SK-N-SH (cell line): ENCODE results near the gene TPM3. TPM values are rescaled to one million over a fixed set of nuclear protein-coding genes. Genes with fewer than 3 reads are reported as not detected.

Experiments used
- CTCF ChIA-PET: fragments of 300-600, 350-600 bp; formaldehyde crosslinking; extraction: SDS; loops from one replicate; lab custom pipeline; 2021; lab: Yijun Ruan, JAX
- POLR2A ChIA-PET: fragments of 350-600 bp; sonication (Branson Sonifier 250); formaldehyde crosslinking; extraction: SDS; loops from one replicate; lab custom pipeline; 2020; ENCODE audit warnings: antibody characterized with exemption, inconsistent platforms; lab: Yijun Ruan, JAX
- DNase-seq: peaks from one replicate; pipeline ENCODE4 v3.0.0; 2012
- H2AFZ ChIP-seq: fragments of 200-600 bp; sonication (generic); 2 replicates; pipeline ENCODE4 v1.8.1; 2016; ENCODE audit warnings: antibody characterized with exemption, mild to moderate bottlenecking, low read depth
- H3F3A ChIP-seq: fragments of 200-600 bp; sonication (generic); replicated peaks from 2 replicates; pipeline ENCODE3; 2016; ENCODE audit warnings: antibody characterized with exemption, mild to moderate bottlenecking; ENCODE audit not compliant: insufficient read depth
- H3K27ac ChIP-seq, 2 experiments: fragments of 200-500 bp in 1 of 2; fragments of 200-600 bp in 1 of 2; sonication (Bioruptor generic) in 1 of 2; sonication (generic), shearing (Covaris generic) in 1 of 2; 2 replicates each; pipeline versions ENCODE4 v1.5.1 to v1.6.1; 2014 to 2016; ENCODE audit warnings: low read depth in 2 of 2, inconsistent platforms in 1 of 2, low read length in 1 of 2, mild to moderate bottlenecking in 1 of 2, mixed read lengths in 1 of 2
- H3K27me3 ChIP-seq: fragments of 200-600 bp; sonication (generic), shearing (Covaris generic); 2 replicates; pipeline ENCODE4 v1.6.1; 2016; ENCODE audit warnings: mixed run types; ENCODE audit not compliant: insufficient read depth
- H3K36me3 ChIP-seq, 2 experiments: fragments of 200-500 bp in 1 of 2; fragments of 200-600 bp in 1 of 2; sonication (Bioruptor generic) in 1 of 2; sonication (generic) in 1 of 2; replicated peaks in 1 of 2; 2 replicates each; pipeline versions ENCODE3 to v1.5.1; 2014 to 2016; ENCODE audit warnings: low read length in 1 of 2, mild to moderate bottlenecking in 1 of 2; ENCODE audit not compliant: insufficient read depth in 2 of 2, control insufficient read depth in 1 of 2
- H3K4me1 ChIP-seq, 2 experiments: fragments of 200-500 bp in 1 of 2; fragments of 200-600 bp in 1 of 2; sonication (Bioruptor generic) in 1 of 2; sonication (generic), shearing (Covaris generic) in 1 of 2; 2 replicates each; pipeline versions ENCODE4 v1.5.1 to v1.6.1; 2014 to 2016; ENCODE audit warnings: low read depth in 1 of 2, low read length in 1 of 2, mixed run types in 1 of 2; ENCODE audit not compliant: insufficient read depth in 2 of 2, control insufficient read depth in 1 of 2
- H3K4me2 ChIP-seq: fragments of 200-600 bp; sonication (generic), shearing (Covaris generic); 2 replicates; pipeline ENCODE4 v1.6.1; 2017; ENCODE audit warnings: mixed run types
- H3K4me3 ChIP-seq, 2 experiments: fragments of 200-500 bp in 1 of 2; fragments of 200-600 bp in 1 of 2; sonication (Bioruptor generic) in 1 of 2; sonication (generic), shearing (Covaris generic) in 1 of 2; 2 replicates each; pipeline versions ENCODE4 v1.5.1 to v1.8.1; 2014 to 2016; ENCODE audit warnings: low read depth in 2 of 2, inconsistent platforms in 1 of 2, low read length in 1 of 2, mild to moderate bottlenecking in 1 of 2, mixed read lengths in 1 of 2, moderate library complexity in 1 of 2
- H3K79me2 ChIP-seq: fragments of 200-600 bp; sonication (generic); 2 replicates; pipeline ENCODE4 v1.8.1; 2017; ENCODE audit warnings: mild to moderate bottlenecking; ENCODE audit not compliant: insufficient read depth
- H3K9ac ChIP-seq: fragments of 200-600 bp; sonication (generic); 2 replicates; pipeline ENCODE4 v1.6.1; 2017; ENCODE audit warnings: mixed run types
- H3K9me2 ChIP-seq: fragments of 200-600 bp; sonication (generic); 2 replicates; pipeline ENCODE4 v1.6.1; 2017; ENCODE audit warnings: mixed run types
- H3K9me3 ChIP-seq: fragments of 200-600 bp; sonication (generic); 2 replicates; pipeline ENCODE4 v1.6.1; 2017; ENCODE audit warnings: mixed run types, mild to moderate bottlenecking, moderate library complexity
- H4K20me1 ChIP-seq: fragments of 200-600 bp; sonication (generic); 2 replicates; pipeline ENCODE4 v1.6.1; 2017; ENCODE audit warnings: mild to moderate bottlenecking, mixed run types; ENCODE audit not compliant: insufficient read depth
- CHD2 ChIP-seq: fragments of 150-350 bp; IDR thresholded peaks from 2 replicates; pipeline ENCODE4 v1.6.1; 2018; ENCODE audit warnings: low read length; ENCODE audit not compliant: partially characterized antibody
- EP300 ChIP-seq, 2 experiments: IDR thresholded peaks; 2 replicates each; pipeline versions ENCODE4 v1.4.0 to v1.6.1; 2012; ENCODE audit warnings: borderline replicate concordance in 1 of 2, low read depth in 1 of 2, low read length in 1 of 2
- FOXJ3 ChIP-seq: sonication (generic); formaldehyde crosslinking; IDR thresholded peaks from 2 replicates; pipeline ENCODE4 v1.5.1; 2020; ENCODE audit warnings: mild to moderate bottlenecking, missing genetic modification reagents
- FOXM1 ChIP-seq: IDR thresholded peaks from 2 replicates; pipeline ENCODE4 v1.4.0; 2012; ENCODE audit warnings: low read depth, mild to moderate bottlenecking
- GABPA ChIP-seq: IDR thresholded peaks from 2 replicates; pipeline ENCODE4 v1.4.0; 2012; ENCODE audit warnings: low read depth, mild to moderate bottlenecking
- GATA2 ChIP-seq: sonication (generic); formaldehyde crosslinking; IDR thresholded peaks from 2 replicates; pipeline ENCODE4 v1.5.0; 2020; ENCODE audit warnings: mild to moderate bottlenecking, missing genetic modification reagents
- MEF2A ChIP-seq: IDR thresholded peaks from 2 replicates; pipeline ENCODE4 v1.4.0; 2012; ENCODE audit warnings: low read depth, borderline replicate concordance
- NFIC ChIP-seq: IDR thresholded peaks from 2 replicates; pipeline ENCODE4 v1.4.0; 2012; ENCODE audit warnings: borderline replicate concordance
- NRF1 ChIP-seq: IDR thresholded peaks from 2 replicates; pipeline ENCODE4 v1.6.1; 2012; ENCODE audit warnings: low read depth, mild to moderate bottlenecking, low read length
- PBX3 ChIP-seq: IDR thresholded peaks from 2 replicates; pipeline ENCODE4; 2012
- RFX5 ChIP-seq: IDR thresholded peaks from 2 replicates; pipeline ENCODE4 v1.6.1; 2012; ENCODE audit warnings: mild to moderate bottlenecking, improper control_type of control experiment, low read length
- RXRA ChIP-seq: IDR thresholded peaks from 2 replicates; pipeline ENCODE4 v1.4.0; 2012; ENCODE audit warnings: low read depth, mild to moderate bottlenecking, borderline replicate concordance
- SIN3A ChIP-seq: IDR thresholded peaks from 2 replicates; pipeline ENCODE4 v1.6.1; 2012; ENCODE audit warnings: low read depth, mild to moderate bottlenecking, low read length, moderate library complexity, borderline replicate concordance
- SMC3 ChIP-seq: IDR thresholded peaks from 2 replicates; pipeline ENCODE4 v1.6.1; 2012; ENCODE audit warnings: low read depth, low read length, improper control_type of control experiment
- TAF1 ChIP-seq: IDR thresholded peaks from 2 replicates; pipeline ENCODE4 v1.6.1; 2012; ENCODE audit warnings: low read depth, mild to moderate bottlenecking, low read length, moderate library complexity, borderline replicate concordance
- TEAD4 ChIP-seq: IDR thresholded peaks from 2 replicates; pipeline ENCODE4 v1.4.0; 2012; ENCODE audit warnings: mild to moderate bottlenecking, borderline replicate concordance; ENCODE audit not compliant: insufficient read depth
- USF1 ChIP-seq: IDR thresholded peaks from 2 replicates; pipeline ENCODE4 v1.4.0; 2012; ENCODE audit warnings: low read depth, borderline replicate concordance
- YY1 ChIP-seq: IDR thresholded peaks from 2 replicates; pipeline ENCODE4 v1.4.0; 2012; ENCODE audit warnings: low read depth, mild to moderate bottlenecking
- WGBS: methylation state at CpG from one replicate; pipeline ENCODE4 v1.1.6; 2017; ENCODE audit warnings: low lambda C conversion rate; 5-methylcytosine and 5-hydroxymethylcytosine counted together
- polyA plus RNA-seq, 3 experiments: library from polyadenylated mRNA; depleted of rRNA; stranded (reverse); fragments of >200 nt; gene quantifications; 2 replicates each; pipeline ENCODE4 v1.2.3, GENCODE V29; 2012

The TPM3 gene
- polyA plus RNA-seq, 1 of the 3 experiments (the other 2 are of a cell fraction) = 324 TPM

- Histone ChIP-seq H3K4me1 (no peaks in the 10 kb centered on the region), H2AFZ (no peak overlapping the region), H3K79me2 (no peaks in the 10 kb centered on the region), H3F3A (peaks cover 44% of the 10 kb centered on the region), H3K27ac (no peak overlapping the region), H3K27me3 (no peaks in the 10 kb centered on the region), H3K9me2 (no peaks in the 10 kb centered on the region), H4K20me1 (peaks cover 16% of the 10 kb centered on the region; the same call in 1 of the 2 replicates), H3K9ac (no peak overlapping the region), H3K4me2 (no peak overlapping the region), H3K4me3 (no peak overlapping the region), H3K9me3 (no peaks in the 10 kb centered on the region), H3K36me3 (peaks cover 35 to 37% of the 10 kb centered on the region in 2 experiments)
- CTCF ChIA-PET = interaction anchor here (0.7 kb wide), 1 partner anchor 8 kb away, joined by 4 read pairs; no protein-coding TSS in a partner anchor
- 93% methylated on average over 6 of the region's 6 CpGs for WGBS
- TF ChIP-seq NFIC (no peak), FOXJ3 (no peak), RFX5 (no peak), FOXM1 (no peak), NRF1 (no peak), SMC3 (no peak), YY1 (no peak)
- POLR2A ChIA-PET = no interaction called here
- no peak for DNase-seq
Measured at GRCh38 chr1:154154053-154154452, 37.8 kb downstream of the TPM3 start.

- DNase-seq = no peak
- Histone ChIP-seq H3K4me3 (no peak overlapping the region), H2AFZ (no peak overlapping the region), H3K36me3 (peaks cover 13 to 19% of the 10 kb centered on the region in 2 experiments), H3K9me3 (no peaks in the 10 kb centered on the region), H3K9ac (no peak overlapping the region), H3K4me2 (no peak overlapping the region), H3F3A (peaks cover 25% of the 10 kb centered on the region), H4K20me1 (no peaks in the 10 kb centered on the region), H3K4me1 (no peaks in the 10 kb centered on the region), H3K27ac (no peak overlapping the region), H3K9me2 (no peaks in the 10 kb centered on the region), H3K79me2 (no peaks in the 10 kb centered on the region), H3K27me3 (no peaks in the 10 kb centered on the region)
- ChIA-PET POLR2A (no interaction called here), CTCF (interaction anchor here (1.1 kb wide), 1 partner anchor 14 kb away, joined by 3 read pairs; no protein-coding TSS in a partner anchor)
- TF ChIP-seq MEF2A = no peak
- no peak for TF ChIP-seq TEAD4
- TF ChIP-seq TAF1 = no peak
- no peak for TF ChIP-seq NFIC
- no peak for TF ChIP-seq YY1
- TF ChIP-seq GABPA = no peak
- TF ChIP-seq CHD2 = no peak
Measured at GRCh38 chr1:154151311-154151710, 40.6 kb downstream of the TPM3 start.

GRCh38 chr1:154148807-154149206 is 43.1 kb downstream of the TPM3 start:
- no peaks in the 10 kb centered on the region for H3K79me2 ChIP-seq
- POLR2A ChIA-PET = interaction anchor here (1.1 kb wide), 1 partner anchor 10 kb away, joined by 5 read pairs; no protein-coding TSS in a partner anchor
- peaks cover 4% of the 10 kb centered on the region for H3F3A ChIP-seq
- 92% methylated on average over 3 of the region's 3 CpGs for WGBS
- no peak overlapping the region for H3K4me3 ChIP-seq
- no peak overlapping the region for H2AFZ ChIP-seq
- H3K9me3 ChIP-seq = no peaks in the 10 kb centered on the region
- H3K4me2 ChIP-seq = no peak overlapping the region
- H3K9me2 ChIP-seq = no peaks in the 10 kb centered on the region
- H3K27me3 ChIP-seq = no peaks in the 10 kb centered on the region
- DNase-seq = no peak
- no peaks in the 10 kb centered on the region for H3K4me1 ChIP-seq
- TF ChIP-seq CHD2 (no peak), USF1 (no peak), SIN3A (no peak), EP300 (IDR thresholded peaks at IDR 0.05; ENCODE audit: borderline replicate concordance in 1 of 2, low read depth in 1 of 2, low read length in 1 of 2) (no peak), TEAD4 (no peak), PBX3 (no peak), GABPA (no peak), GATA2 (CRISPR knock-in tag) (no peak), RXRA (no peak)
- H3K27ac ChIP-seq = no peak overlapping the region
- CTCF ChIA-PET = interaction anchor here (0.7 kb wide), 1 partner anchor 470 kb away, joined by 3 read pairs; the partner anchor contains the start of gene NPR1
- no peak overlapping the region for H3K9ac ChIP-seq
- H3K36me3 ChIP-seq = no peaks in the 10 kb centered on the region
- no peaks in the 10 kb centered on the region for H4K20me1 ChIP-seq
